Tongue (tissue), 2 donors: ENCODE data around the gene IGSF5. TPM values are rescaled to one million over a fixed set of nuclear protein-coding genes. Genes with fewer than 3 reads are reported as not detected.
"Not testable (repeated sequence)": the region's sequence is repeated elsewhere in the genome, so short reads cannot be mapped to it uniquely, and the experiment has no call there.

ENCODE experiments used
- DNase-seq: peaks from one replicate; pipeline ENCODE4 v3.0.0-alpha.2; 2015
- total RNA-seq: library from RNA; depleted of rRNA; stranded (reverse); fragments of >200 nt; gene quantifications from one replicate; pipeline ENCODE4 v1.2.3, GENCODE V29; 2014

Gene IGSF5
- total RNA-seq, 1 donor from 2014 or later, result 0.82 TPM

GRCh38 chr21:39738566-39738965 lies 6.4 kb upstream of the IGSF5 start:
- DNase-seq, result no peak

GRCh38 chr21:39739531-39739930 lies 5.5 kb upstream of the IGSF5 start:
- DNase-seq, result not testable (repeated sequence)

DNA sequence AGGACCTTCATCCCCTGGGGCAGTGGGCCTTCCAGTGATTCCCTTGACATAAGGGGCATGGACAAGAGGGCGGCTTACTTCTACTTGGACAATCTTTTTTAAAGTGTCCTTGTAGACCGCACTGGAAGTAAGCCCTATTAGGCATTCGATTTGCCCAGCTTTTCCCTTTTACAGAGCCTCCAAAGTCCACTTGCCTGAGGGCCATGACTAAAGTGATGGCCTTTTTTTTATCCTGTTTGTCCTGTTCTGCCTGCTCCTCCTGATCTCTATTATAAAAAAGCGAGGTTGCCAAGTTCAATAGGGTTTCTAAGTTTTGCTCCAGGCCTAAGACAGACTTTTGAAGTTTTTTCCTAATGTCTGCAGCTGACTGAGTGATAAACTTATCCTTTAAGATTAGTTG lies 2.4 kb upstream of the IGSF5 start:
- not testable (repeated sequence) for DNase-seq

GRCh38 chr21:39745332-39745731 lies 349 bp downstream of the IGSF5 start:
- not testable (repeated sequence) for DNase-seq

DNA sequence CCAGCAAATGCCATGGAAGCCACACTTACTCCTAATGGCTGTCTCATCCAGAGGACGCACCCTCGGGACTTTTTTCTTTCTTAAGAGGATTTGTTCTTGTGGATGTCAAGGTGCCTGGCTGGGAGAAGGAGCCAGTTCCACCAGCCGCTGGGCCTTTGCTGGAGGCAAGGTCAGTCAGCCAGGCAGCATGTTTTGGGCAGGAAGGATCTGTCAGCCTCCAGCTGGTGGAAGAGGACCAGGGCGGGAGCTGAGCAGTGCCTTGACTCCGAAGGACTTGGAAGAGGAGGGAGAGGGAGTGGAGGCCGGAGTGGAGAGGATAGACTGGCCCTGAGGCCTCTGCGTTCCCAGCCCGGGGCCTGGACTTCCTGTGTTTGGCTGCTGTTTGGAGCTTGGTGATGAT lies 5.7 kb downstream of the IGSF5 start:
- DNase-seq, result no peak

DNA sequence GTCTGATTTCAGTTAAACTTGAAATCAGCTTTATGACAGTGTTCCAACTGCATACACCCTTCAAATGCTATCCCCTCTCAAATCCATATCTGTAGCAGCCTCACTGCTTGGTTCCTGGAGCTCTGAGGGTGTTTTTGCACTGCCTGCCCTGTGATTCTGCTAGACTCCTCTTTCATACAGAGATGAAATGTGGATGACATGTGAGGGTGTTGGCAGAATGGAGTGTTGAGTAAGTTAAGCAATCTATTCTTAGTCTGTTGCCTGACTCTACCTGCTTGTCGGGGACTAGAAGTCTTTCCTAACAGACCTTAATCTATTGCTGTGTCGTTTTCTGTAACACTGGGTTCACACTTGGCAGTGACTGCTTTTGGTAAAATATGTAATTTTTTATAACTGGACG lies 9.8 kb downstream of the IGSF5 start:
- DNase-seq, result no peak

DNA sequence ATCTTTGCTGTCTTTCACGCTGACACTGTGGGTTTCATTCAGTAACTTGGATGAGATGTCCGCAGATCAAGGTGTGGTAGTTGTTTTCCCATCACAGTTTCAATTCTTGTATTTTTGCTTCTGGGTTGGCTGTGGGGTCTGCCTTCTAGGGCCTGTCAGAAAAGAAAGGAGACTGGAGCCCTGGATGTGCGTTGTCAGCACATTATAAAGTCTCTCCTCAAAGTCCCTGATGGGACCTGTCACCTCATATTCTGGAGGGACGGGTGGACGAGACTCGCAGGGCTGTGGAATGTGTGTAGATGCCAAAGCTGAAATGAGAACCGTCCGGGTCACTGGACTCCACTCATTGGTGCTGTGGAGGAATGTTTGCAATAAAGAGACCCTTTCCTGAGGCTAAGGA lies 11.3 kb downstream of the IGSF5 start:
- DNase-seq, result no peak

- peak; percentile 35 for DNase-seq
Observed at GRCh38 chr21:39763272-39763970, 18.4 kb downstream of the IGSF5 start.

DNA sequence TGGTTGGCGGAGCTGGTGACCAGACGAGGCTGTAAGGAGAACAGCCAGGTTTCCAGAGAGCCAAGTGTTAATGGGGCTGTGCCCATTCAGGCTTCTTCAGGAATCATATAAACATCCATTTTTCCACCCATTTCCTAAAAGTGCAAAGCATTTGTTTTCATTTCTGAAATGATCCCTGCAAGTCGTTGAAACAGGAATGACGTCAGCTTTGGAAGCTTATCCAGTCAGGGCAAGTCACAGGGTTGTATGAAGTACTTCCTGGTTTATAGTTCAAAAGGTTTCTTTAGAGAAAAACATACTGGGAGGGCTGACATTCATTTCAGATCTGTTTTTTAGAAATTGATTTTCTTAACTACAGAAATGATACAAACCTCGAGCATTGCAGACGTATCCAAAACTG lies 29.2 kb downstream of the IGSF5 start:
- DNase-seq, result peak; percentile 42

DNA sequence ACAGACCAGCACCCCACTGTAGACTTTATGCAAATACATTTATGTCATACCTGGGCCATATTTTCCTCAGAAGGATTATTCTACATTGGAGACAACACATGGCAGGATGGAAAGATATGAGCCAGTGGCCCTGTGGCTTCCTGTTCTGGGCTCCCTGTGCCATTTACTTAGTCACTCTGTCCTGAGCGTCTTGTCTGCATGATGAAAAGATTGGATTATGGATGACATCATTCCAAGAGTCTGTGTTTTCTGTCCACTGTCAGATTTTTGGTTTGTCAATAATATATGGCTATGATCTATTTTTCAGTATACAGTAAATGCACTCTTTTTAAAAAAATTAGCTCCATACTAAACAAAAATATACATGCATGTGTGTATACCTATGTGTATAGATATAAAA lies 30.8 kb downstream of the IGSF5 start:
- no peak for DNase-seq

GRCh38 chr21:39776589-39776988 lies 31.6 kb downstream of the IGSF5 start:
- no peak for DNase-seq

DNA sequence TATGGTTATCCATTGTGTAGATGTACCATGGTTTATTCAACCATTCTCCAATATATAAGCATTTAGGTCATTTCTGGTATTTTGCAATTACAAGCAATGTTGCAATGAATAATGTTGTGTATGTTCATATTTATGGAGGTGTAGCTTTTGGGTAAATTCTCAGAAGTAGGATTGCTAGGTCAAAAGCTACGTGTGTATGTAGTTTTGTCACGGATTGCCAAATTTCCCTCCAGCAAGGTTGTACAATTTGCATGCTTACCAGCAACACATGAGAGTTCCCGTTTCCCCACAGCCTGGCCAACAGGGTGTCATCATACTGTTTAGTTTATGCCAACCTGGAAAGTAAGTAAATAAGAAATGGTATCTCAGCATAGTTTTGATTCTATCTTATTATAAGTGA lies 36.3 kb downstream of the IGSF5 start:
- DNase-seq, result no peak

GRCh38 chr21:39788383-39788782 lies 43.4 kb downstream of the IGSF5 start:
- peak; percentile 93 for DNase-seq

DNA sequence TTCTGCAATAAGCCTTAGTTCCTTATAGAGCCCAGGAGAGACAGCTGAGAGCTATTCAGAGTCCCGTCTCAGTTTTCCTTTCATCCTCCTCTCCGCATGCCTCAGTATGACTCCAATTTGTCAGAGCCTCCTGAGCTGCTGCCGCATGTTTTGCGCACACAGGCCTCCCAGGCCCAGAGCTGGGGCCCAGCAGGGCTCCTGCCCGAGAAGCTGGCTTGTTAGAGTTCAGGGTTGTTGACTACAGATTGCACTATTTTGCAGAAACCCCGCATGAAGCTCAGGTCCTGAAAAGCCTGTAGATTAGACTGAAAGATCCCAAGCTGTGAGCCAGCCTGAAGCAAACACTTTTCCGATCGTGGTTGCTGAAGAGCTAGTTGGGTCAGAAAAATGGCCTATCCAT lies 51.5 kb downstream of the IGSF5 start:
- peak; percentile 40 for DNase-seq

DNA sequence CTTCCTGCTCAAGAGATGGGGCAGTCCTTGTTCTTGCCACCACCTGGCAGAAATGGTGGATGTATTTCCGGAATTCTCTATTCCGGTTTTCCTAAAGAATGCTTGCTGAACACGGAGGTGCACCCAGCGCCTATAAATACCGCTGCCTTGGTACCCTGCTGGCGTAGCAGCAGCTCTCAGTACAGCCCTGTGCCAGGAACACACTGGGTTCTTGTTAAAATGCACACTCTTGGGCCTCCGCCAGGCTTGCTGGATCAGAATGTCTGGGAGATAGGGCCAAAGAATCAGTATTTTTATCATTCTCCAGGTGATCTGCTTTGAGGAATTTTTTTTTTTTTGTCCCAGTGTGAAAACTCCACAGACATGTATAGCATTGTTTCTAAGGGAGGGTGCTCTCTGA lies 54.2 kb downstream of the IGSF5 start:
- DNase-seq, result no peak

DNA sequence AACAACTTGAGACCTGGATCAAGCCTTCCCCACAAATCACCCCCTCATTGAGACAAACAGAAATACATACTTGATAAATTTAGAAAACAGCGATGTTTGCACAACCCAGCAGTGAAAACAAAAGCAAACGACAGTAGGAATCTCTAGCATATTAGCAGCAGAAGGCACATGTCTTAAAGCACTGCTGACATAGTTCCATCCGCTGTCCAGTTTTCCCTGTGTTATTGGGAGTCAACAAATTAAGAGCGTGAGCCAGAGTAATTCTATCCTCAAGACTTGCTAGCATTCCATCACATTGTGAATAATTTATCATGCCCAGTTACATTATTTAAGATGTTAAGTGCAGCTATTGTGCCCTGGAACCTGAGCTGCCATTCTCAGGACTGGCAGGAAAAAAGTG lies 55.3 kb downstream of the IGSF5 start:
- DNase-seq, result peak; percentile 17

GRCh38 chr21:39802217-39802616 lies 57.2 kb downstream of the IGSF5 start:
- no peak for DNase-seq

DNA sequence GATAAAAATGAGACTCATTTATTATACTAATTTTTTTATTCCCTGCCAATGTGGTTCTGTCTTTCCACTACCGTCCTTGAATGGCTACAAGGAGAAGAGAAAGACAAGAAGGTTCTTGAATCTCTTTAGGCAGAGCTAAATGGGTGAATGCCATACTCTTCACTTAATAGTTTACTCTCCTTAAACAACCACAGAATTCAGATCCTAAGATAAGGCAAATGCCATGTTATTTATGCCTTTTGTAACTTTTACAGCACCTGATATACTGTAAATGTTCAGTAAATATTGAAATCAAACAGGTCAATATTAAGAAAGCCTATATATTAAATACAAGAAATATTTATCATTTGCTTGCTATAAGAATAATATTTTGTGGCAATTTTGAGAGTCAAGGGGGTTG lies 58.4 kb downstream of the IGSF5 start:
- no peak for DNase-seq

DNA sequence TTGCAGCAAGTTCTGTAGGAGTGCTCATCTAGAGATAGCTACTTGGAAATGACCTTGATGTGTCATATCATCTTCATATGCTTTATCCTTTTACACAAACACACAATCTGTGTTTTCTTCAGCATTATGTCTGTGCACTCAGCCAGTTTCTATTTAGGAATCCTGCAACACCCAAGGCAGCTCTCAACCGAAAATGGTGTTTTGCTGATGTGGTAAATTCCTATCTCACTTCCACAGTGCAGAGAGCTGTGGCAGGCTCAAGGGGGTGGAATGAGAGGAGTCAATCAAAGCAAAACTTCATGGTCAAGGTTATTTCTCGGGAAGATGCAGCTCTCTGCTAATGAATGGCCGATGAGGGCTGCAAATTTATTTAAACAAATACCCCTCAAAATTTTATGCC lies 59.3 kb downstream of the IGSF5 start:
- no peak for DNase-seq

GRCh38 chr21:39805983-39806382 lies 61.0 kb downstream of the IGSF5 start:
- DNase-seq, result no peak

DNA sequence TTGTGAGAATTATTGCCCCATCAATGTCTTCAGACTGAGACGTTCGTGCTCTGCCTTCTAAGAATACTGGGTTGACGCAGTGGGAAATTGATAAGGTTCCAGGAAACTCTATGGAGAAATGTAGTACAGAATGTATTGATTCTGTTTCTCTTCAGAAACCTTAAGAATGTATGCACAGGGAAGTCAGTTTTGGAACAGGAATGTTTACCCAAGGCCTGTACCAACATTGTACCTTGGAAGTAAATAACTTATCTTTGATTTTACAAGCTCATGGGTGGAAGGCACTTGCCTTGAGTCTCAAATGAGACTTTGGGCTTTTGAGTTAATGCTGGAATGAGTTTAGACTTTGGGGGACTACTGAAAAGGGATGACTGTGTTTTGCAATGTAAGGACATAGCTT lies 62.8 kb downstream of the IGSF5 start:
- no peak for DNase-seq

- DNase-seq, result no peak
Observed at GRCh38 chr21:39809936-39810335, 65.0 kb downstream of the IGSF5 start.

DNA sequence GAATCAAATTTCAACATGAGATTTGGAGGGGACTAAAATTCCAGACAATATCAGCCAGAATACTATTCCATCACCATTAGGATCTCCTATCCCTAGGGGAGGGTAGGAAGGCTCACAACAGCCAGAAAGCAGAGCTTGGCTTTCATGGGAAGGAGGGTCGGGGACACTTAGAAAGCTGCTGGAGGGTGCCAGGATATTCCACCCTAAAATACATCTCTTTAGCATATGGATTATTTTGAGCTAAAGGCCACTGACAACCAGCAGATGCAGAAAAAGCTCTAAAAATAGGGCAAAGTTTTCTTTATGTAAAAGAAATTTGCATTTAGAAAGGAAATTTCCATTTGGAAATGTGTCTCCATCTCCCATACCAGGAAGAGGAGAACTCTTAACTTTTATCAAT lies 68.0 kb downstream of the IGSF5 start:
- DNase-seq, result no peak

DNA sequence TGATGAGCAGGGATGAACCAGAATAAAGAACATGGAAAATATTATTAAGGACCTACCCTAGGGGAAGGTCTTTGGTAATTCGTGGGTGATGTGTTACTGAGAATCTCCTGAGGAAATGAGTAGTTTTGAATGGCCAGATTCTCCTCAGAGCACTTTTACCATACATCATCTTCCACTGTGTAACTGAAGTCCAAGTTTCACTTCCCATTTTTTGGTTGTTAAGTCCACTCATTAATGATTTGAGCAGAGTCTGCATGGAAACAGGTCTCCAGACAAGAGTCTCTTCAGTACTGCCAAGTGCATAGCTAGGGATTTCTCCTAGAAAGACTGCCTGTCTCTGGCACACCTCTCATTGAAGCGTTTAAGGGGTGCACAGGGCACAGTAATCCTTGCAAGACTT lies 73.6 kb downstream of the IGSF5 start:
- DNase-seq, result no peak

GRCh38 chr21:39822042-39822441 lies 77.1 kb downstream of the IGSF5 start:
- DNase-seq, result no peak
